HCT116 (cell line): ENCODE measurements around the gene VANGL2.

ENCODE experiments used
- EGR1 ChIP-seq: IDR thresholded peaks from 2 replicates; pipeline ENCODE4 v1.6.1; 2012; ENCODE audit warnings: low read depth
- ELF1 ChIP-seq: IDR thresholded peaks from 2 replicates; pipeline ENCODE4 v1.6.1; 2012; ENCODE audit warnings: low read depth, borderline replicate concordance
- EZH2 ChIP-seq: fragments of 200-600 bp; sonication (generic); IDR thresholded peaks from 2 replicates; pipeline ENCODE4 v1.6.1; 2017; ENCODE audit warnings: antibody characterized with exemption, mixed run types
- EZH2phosphoT487 ChIP-seq: fragments of 200-600 bp; IDR thresholded peaks from 2 replicates; pipeline ENCODE4 v1.6.1; 2018; ENCODE audit warnings: antibody characterized with exemption, borderline replicate concordance
- JUND ChIP-seq: IDR thresholded peaks from 2 replicates; pipeline ENCODE4 v1.6.1; 2012
- POLR2A ChIP-seq: IDR thresholded peaks from 2 replicates; pipeline ENCODE4 v1.7.0; 2011; ENCODE audit warnings: borderline replicate concordance; ENCODE audit not compliant: insufficient read depth, insufficient read length; ENCODE audit errors: extremely low read depth
- POLR2AphosphoS5 ChIP-seq: IDR thresholded peaks from 2 replicates; pipeline ENCODE4 v1.6.1; 2011; ENCODE audit warnings: mild to moderate bottlenecking, low read depth, low read length, moderate library complexity
- TCF7L2 ChIP-seq: IDR thresholded peaks from 2 replicates; pipeline ENCODE4 v1.7.0; 2011; ENCODE audit warnings: borderline replicate concordance, inconsistent platforms; ENCODE audit not compliant: insufficient read depth, insufficient read length; ENCODE audit errors: extremely low read depth
- YY1 ChIP-seq: IDR thresholded peaks from 2 replicates; pipeline ENCODE4 v1.6.1; 2011; ENCODE audit warnings: low read length, low read depth, moderate library complexity, mild to moderate bottlenecking; ENCODE audit not compliant: insufficient replicate concordance; ENCODE audit errors: extremely low read depth
- ZNF274 ChIP-seq: fragments of 200-500 bp; sonication (Bioruptor generic); IDR thresholded peaks from 2 replicates; pipeline ENCODE4 v1.6.1; 2014; ENCODE audit warnings: mild to moderate bottlenecking, low read depth, low read length, inconsistent platforms
- TF ChIP-seq, protein P1 (sequence below), 3 experiments: fragments of 200-600 bp in 1 of 3; sonication (generic) in 1 of 3; IDR thresholded peaks in 2 of 3; conservative IDR thresholded peaks in 1 of 3; 2 replicates each; pipeline ENCODE4 v1.5.1; 2012 to 2017; ENCODE audit warnings: low read depth in 2 of 3, low read length in 2 of 3, antibody characterized with exemption in 1 of 3, borderline replicate concordance in 1 of 3, control low read depth in 1 of 3, mild to moderate bottlenecking in 1 of 3, mixed read lengths in 1 of 3, mixed run types in 1 of 3, moderate library complexity in 1 of 3; ENCODE audit not compliant: insufficient read depth in 1 of 3
- TF ChIP-seq, protein P2 (sequence below): IDR thresholded peaks from 2 replicates; pipeline ENCODE4 v1.6.1; 2012

DNA sequence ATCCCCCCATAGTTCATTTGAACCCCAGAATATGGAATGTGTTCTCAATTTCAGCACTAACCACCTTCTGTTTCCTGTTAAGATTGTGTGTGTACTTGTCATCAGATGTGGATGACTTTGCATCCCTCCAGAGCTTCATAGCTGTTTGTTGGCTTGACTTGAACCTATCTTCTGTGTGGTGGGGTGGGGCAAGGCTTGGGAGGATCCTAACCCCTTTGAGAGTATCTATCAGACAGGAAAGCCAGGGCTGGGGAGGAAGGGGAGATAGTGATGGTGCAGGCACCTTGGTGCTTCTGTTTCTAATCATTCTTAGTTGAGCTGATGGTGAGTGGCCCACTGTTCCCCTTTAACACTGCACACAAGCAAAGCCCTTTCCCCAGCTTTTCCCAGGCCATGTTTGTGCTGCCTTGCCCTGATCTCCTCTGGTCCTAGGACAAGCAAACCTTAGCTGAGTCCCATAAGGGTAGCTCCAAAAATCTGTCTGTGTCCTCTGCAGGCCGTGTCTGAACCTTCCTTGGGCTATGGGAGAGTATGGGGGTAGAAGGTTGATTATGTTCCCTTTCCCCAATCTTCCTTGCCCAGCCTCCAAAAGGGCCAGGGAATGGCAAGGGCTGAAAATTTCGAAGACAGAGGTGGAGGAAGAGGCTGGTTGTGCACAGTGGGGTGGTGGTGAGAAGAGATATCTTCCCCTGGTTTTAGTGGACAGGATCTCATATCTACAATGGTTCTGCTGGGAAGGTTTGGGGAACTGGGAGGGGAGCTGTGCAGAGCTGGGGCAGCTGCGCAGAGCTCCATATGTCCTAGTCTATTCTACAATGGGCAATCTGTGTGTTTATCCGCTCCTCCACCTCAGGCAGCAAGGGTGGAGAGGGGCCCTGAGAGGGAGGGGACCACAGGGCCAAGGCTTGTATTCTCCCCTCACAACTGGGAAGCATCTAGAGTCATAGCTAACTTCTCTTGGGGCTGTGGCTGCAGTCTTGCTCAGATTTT is 32.1 kb upstream of the VANGL2 start:
- TF ChIP-seq YY1 (no peak), EZH2phosphoT487 (no peak), ZNF274 (no peak), TCF7L2 (no peak), POLR2A (no peak), ELF1 (no peak), JUND (no peak), POLR2AphosphoS5 (no peak), EGR1 (no peak), EZH2 (no peak)
- TF ChIP-seq, protein P1, sequence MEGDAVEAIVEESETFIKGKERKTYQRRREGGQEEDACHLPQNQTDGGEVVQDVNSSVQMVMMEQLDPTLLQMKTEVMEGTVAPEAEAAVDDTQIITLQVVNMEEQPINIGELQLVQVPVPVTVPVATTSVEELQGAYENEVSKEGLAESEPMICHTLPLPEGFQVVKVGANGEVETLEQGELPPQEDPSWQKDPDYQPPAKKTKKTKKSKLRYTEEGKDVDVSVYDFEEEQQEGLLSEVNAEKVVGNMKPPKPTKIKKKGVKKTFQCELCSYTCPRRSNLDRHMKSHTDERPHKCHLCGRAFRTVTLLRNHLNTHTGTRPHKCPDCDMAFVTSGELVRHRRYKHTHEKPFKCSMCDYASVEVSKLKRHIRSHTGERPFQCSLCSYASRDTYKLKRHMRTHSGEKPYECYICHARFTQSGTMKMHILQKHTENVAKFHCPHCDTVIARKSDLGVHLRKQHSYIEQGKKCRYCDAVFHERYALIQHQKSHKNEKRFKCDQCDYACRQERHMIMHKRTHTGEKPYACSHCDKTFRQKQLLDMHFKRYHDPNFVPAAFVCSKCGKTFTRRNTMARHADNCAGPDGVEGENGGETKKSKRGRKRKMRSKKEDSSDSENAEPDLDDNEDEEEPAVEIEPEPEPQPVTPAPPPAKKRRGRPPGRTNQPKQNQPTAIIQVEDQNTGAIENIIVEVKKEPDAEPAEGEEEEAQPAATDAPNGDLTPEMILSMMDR (IDR thresholded peaks at IDR 0.05 in 2 of 3, conservative IDR thresholded peaks at IDR 0.05 in 1 of 3; ENCODE audit: borderline replicate concordance in 1 of 3, insufficient read depth in 1 of 3, low read depth in 2 of 3, low read length in 2 of 3): no peak
- TF ChIP-seq, protein P2, sequence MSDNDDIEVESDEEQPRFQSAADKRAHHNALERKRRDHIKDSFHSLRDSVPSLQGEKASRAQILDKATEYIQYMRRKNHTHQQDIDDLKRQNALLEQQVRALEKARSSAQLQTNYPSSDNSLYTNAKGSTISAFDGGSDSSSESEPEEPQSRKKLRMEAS: no peak
